GM19397 (cell line): Measurements from ENCODE around the gene PLEKHG4.
A peak's percentile ranks its signal among the peaks of the same experiment; 100 is the strongest.

Experiments used
- ATAC-seq: cut with Tn5 transposase; IDR thresholded peaks from one replicate; pipeline ENCODE4 v1.9.1; 2021; ENCODE audit warnings: mild to moderate bottlenecking, moderate library complexity; ENCODE audit not compliant: unreplicated experiment

The PLEKHG4 gene, protein sequence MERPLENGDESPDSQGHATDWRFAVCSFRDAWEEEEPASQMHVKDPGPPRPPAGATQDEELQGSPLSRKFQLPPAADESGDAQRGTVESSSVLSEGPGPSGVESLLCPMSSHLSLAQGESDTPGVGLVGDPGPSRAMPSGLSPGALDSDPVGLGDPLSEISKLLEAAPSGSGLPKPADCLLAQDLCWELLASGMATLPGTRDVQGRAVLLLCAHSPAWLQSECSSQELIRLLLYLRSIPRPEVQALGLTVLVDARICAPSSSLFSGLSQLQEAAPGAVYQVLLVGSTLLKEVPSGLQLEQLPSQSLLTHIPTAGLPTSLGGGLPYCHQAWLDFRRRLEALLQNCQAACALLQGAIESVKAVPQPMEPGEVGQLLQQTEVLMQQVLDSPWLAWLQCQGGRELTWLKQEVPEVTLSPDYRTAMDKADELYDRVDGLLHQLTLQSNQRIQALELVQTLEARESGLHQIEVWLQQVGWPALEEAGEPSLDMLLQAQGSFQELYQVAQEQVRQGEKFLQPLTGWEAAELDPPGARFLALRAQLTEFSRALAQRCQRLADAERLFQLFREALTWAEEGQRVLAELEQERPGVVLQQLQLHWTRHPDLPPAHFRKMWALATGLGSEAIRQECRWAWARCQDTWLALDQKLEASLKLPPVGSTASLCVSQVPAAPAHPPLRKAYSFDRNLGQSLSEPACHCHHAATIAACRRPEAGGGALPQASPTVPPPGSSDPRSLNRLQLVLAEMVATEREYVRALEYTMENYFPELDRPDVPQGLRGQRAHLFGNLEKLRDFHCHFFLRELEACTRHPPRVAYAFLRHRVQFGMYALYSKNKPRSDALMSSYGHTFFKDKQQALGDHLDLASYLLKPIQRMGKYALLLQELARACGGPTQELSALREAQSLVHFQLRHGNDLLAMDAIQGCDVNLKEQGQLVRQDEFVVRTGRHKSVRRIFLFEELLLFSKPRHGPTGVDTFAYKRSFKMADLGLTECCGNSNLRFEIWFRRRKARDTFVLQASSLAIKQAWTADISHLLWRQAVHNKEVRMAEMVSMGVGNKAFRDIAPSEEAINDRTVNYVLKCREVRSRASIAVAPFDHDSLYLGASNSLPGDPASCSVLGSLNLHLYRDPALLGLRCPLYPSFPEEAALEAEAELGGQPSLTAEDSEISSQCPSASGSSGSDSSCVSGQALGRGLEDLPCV

DNA sequence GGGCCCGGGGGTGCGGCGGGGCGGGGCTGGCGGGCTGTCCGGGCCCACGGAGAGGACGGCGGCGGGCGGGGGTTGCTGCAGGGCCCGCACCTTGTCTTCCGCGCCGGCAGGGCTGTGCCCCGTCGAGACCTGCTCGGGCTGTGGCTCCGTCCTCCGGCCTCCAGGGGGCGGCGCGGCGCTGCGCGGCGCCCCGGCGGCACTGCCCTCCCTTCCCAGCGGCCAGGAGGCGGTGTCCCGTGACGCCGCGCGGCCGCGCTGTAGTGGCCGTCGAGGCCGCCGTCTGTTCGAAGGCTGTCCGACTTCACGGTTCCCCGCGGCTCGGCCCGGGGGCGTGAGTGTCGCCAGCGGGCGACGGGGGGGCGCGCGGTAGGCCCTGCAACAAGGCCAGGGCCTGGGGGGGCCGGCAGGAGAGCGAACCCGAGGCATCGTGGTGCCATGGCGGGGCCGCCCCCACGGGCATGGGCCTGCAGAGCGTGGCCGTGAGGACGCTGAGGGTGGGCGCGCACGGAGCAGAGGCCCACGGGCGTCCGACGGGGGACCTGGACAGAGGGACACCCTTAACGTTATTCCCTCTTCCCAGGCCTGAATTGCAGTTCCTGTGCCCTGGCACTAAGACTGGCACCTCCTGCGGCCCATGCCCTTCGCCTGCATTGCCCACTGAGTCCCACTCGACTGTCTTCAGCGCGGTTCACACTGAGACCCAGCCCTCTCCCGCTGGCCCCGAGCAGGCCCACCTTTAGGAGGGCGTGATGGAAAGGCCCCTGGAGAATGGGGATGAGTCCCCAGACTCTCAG, at the start of gene PLEKHG4:
Gene PLEKHG4 (plus strand): TSS at position 237 of the 794 bp plus-strand sequence. CDS start 513 bp downstream, at position 750.
- peak; percentile 82 for ATAC-seq

DNA sequence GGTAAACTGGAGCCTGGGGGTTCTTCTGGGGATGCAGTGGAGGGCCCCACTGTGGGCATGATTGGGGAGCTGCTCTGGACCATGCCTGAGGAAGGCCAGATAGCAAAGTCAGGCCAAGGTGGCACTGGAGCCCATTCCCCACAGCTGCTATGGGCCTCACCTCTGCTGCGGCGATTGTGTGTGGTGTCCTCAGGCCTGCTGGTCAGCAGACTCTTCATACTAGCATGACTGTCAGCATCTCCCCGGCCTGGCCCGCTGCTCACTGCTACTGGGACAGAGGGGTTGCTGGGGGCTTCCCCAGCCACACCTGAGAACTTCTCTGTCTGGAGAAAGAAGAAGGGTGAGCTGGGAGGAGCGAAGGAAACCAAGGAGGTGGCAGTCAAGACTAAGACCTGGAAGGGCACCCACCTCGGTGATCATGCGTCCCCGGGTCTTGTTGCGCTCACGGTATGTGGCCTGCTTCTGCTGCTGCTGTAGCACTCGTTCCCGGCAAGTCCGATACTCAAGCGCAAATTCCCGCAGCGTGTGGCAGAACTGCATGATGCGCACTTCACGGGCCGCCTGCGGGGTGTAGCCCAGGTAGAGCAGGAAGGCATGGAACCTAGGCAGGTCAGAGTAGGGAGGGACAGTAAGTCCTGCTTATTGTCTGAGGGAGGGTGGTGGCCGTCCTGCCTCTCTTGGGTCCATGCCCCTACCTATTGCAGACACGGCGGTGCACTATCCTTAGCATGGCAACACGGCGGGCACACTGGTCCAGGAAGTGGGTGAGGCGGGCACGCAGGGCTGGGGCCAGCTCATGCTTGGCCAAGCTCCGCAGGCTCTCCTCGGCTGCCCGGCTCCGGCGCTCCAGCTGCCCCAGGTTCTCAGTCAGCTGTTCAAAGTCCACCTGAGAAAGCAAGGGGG, 49.2 kb upstream of the PLEKHG4 start:
- no peak for ATAC-seq

DNA sequence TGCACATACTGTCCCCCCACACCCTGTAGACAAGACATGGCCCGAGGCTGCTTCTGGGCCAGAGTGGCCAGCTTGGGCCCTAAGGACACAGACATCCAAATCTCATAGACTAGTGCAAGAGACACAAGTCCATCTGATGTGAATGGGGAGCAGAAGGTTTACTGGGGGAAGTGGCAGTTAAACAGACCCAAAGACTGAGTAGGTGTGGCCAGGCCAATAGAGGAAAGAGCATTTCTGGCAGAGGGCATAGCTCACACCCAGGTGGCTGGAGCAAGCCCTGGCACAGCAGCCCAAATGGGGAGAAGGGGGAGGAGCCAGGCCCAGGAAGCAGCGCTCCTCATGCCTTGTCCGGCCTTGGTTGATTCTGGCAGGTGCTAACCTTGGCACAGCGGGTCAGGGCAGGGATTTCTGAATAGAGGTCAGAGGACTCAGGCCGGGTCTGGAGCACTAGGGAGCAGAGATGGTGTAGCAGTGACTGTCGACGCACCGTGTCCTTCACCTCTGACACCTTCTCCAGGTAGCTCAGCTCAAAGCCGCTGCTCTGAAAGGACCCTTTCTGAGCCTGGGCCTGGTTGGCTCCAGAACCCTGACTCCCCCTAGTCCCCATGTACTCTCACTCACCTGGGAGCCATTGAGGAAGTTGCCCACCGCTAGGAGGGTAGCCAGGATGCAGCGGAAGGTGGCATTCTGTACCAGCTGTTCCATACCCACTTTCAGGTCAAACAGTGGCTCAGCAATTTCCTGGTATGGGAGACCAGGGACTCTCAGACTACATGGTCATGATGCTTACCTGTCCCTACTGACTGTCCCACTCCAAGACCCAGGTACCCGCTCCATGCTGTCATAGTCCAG, 48.3 kb upstream of the PLEKHG4 start:
- no peak for ATAC-seq

DNA sequence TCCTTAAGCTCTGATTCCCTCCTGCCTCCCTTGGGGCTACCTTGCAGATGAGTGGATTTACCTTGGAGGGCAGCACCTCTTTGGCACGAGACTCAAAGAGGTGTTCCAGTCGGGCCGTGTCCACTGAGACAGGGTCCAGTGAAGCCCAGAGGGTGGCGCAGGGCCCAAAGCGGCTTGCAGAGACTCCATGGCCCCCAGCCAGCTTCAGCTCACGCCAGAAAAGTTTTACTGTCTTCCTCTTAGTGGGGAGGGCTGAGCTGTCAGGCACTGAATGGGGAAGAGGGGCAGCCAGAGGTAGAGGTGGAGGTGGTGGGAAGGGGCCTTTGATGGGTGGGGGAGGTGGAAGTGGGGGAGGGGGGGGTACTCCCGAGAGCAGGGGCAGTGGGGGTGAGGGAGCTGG, 45.7 kb upstream of the PLEKHG4 start:
- no peak for ATAC-seq

DNA sequence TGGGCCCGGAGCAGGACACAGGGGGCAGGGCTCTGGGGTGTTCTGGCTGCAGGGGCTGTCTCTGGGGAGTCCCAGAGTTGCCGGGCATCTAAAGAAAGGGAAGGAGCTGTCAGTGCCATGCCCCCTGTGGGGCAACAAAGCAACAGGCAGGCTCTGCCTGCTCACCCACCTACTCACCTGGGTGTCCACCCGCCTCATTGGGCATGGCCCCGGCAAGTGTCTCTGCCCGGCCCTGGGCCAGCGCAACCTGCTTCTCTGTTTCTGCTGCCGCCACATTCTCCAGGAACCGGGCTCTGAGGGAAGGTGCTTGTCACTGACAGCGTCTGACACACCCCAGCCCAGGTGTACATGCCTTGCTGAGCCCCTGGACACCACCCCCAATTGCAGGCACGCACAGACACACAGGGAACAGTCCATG, 45.1 kb upstream of the PLEKHG4 start:
- no peak for ATAC-seq

DNA sequence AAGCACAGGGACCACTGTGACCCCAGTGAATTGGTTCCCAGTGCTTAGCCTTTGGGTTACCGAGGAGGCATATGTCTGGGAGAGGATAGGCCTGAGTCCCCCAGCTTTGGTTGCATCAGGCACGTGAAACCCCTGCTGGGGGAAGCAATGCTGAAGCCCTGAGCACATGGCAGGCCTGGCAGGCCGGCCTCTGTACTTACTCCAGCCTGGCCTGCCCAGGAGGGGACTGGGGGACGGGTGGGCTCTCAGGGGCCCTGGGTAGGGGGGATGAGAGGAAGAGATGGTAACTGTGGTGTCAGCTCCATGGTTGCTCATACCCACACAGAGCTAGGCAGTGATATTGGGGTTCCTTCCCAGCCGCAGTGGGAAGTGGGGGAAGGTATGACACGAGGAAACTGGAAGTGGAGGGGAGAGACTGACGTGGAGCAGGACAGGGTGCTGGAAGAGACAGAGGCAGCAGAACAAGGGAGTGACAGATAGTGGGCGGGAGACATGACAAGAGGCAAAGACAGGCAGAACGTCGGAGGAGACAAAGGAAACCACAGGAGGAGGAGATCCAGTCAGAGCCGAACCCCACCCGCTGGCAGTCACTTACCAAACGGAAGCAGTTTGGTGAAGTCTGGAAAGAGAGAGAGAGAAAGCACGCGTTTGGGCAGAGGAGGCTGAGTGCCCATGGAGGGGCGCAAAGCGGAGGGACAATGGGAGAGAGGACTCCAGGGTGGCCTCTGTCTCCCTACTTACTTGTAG, 43.3 kb upstream of the PLEKHG4 start:
- no peak for ATAC-seq

DNA sequence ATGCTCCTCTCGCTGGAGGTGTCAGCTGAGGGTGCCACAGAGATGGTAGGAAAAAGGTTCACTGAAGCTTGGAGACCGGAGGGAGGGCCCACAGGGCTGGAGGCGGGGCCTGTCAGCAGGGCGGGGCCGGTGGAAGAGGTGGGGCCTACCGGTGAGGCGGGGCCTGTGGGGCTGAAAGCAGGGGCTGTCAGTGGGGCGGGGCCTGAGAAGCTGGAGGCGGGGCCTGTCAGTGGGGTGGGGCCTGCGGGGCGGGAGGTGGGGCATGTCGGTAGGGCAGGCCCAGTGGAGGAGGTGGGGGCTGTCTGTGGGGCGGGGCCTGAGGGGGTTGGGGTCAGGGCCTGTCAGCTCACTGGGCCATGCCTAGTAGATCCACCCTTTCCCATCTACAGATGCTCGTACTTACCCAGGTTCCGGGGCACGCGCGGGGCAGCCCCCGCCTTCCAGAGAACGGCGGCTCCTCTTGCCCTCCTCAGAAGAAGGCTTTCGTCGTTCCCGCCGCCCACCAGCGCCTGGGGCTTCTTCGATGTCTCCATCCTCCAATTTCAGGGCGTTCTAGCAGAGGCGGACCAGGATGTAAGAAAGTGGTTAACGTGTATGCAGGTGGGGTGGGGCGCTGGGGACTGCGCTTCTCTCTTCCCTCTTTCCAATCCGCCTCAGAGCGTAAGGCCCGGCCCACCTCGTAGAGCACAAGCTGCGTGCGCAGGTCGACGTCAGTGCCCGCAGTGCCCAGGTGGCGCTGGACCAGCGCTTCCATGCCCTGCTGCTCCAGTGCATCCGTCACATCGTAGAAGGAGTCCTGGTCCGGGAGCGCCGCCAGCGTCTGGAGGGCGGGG, 42.6 kb upstream of the PLEKHG4 start:
- ATAC-seq = no peak

DNA sequence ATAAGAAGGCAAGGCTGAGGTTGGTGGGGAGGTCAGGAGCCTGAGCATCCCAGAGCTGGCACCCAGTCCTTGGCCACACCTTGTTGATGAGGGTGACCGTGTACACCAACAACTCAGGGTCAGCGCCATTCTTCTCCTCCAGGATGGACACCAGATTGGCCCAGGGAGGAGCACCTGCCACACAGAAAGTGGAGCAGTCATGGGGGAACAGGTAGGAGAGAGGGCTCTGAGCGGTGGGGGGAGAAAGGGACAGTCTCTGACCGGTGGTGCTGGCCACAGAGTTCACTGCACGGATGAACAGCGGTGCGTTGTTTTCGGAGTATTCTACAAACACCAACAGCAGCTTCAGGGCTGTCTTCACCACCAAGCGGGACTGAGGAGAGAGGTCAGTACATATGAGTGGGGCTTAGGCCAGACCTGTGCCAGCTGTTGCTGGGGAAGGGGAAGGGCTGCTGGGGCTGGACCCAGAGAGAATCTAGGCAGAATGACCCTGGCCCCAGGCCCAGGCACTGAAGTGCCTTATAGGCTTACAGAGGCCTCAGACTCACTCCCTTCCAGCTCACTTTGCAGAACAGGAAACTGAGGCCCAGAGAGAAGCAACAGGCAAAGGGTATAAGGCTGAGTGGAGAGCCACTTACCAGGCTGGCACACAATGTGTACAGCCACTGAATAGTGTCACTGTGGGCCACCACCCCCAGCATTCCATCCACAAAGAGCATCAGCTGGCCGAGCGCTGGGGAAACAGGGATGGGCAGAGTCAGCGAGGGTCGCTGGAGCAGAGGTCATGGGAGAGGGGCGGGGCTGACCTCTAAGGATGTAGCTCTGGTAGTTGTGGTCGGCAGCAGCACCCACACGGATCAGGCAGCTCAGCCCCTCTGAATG, 41.7 kb upstream of the PLEKHG4 start:
- no peak for ATAC-seq

DNA sequence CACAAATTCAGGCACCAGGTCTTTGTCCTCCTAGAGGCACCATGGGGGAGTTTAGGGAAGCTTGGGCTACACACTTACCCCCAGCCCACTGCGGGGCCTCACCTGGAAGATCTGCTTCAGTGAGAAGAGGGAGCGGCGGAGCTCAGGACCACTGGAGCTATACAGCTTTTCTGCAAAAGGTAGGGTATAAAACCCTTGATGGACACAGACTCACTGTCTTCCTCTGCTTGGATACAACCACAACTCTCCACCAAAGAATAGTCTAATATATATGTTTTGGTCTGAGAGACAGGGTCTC, 41.1 kb upstream of the PLEKHG4 start:
- ATAC-seq = no peak

DNA sequence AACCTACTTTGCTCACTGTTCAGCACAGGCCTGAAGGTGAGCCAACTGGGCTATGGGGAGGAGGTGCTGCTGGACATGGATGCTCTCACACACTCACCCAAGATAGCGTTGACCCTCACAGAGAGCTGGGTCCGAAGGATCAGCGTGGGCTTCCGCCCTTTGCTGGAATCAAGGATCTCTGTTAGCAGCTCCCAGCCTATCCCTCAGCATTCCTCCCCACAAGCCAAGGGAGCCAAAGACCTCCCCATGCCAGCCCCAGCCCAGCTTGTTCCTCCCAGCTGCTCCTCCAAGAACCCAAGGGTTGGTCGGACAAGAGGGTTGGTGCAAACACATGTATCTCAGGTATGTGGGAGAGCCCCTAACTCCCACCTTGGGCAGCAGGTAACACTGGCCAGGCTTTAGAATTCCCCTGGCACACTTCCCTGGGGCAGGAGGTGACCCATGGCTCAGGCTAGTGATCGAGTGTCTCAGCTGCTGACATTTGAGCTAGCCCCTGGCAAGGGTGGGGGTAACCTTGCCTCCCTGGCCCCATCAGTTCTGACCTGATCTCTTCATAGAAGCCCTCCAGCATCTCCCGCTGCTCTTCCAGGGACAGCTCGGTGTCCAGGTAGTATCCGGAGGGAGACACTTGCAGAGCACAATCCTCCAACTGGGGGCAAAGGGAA, 40.4 kb upstream of the PLEKHG4 start:
- ATAC-seq = no peak

DNA sequence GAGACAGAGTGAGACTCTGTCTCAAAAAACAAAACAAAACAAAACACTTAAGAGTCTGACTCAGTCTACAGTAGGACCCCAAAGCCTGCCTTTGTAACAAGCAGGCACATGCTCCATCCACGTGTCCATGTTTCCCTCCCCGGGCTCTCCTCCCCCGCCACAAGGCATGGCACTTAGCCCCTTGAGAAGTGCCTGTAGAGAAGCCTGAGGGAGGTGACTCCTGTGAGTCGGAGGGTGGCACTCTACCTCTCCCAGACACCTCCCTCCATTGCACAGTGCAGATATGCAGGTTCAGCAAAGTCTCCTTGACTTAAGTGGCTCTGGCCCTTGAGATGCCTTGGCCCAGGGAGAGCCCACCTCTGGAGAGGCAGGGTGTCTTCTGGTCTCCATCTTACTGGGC, 38.8 kb upstream of the PLEKHG4 start:
- no peak for ATAC-seq

DNA sequence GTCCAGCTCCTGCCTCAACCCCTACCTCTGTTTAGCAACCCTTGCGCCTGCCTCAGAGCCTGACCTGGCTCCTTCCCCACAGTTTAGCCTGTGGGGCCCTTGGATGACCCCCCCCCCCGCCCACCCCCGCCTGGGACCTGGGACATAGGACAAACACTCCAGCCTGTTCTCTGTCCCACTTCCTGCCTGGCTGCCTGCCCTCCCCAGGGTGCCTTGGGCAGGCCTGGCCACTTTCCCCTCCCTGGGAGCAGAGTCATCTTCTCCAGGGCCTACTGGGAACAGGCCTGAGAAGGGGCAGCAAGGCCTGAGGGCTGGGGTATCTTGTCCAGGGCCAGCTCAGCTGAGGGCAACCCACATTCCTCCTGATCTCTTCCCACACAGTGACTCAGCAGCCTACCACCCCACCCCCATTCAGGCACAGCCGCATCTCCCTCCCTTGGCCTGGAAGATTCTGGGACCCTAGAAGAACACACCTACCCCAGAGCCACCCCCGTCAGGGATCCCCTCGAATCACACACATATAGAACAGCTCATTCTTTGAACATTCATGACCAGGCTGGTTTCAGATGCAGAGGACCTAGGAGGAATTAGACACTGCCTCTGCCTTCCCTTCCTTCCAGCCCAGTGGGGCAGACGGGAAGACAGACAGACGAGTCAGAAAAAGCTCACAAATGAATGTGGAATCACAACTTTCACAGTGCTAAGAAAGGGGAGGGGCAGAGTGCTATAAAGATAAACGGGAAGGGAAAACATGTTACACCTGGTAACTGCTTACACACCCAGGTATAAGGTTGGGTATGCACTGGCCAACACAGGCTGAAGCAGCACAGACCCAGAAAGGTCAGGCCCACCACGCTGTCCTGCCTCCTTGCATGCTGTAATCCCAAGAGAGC, 38.1 kb upstream of the PLEKHG4 start:
- ATAC-seq = no peak

DNA sequence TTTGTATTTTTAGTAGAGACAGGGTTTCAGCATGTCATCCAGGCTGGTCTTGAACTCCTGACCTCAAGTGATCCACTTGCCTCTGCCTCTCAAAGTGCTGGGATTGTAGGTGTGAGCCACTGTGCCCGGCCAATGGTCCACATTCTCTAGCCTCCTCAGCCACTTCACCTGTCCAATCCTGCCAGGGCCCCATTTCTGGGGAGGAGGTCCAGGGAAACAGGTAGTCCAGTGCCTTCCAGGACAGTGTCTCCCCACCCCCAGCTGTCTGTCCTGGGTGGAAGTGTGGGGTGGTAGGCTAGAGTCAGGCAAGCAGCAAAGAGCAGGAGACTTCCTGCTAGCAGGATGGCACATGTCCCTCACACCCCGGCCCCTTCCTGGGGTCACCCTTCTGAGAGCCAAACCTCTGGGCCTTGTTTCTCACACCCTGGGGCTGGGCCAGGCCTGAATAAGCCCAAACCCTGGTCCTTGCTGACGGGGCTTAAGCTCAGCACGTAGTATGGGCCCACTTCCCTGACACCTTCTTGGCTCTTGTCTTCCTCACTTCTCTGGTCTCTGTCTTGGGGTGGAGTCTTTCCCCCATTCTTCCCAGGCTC, 37.1 kb upstream of the PLEKHG4 start:
- no peak for ATAC-seq

DNA sequence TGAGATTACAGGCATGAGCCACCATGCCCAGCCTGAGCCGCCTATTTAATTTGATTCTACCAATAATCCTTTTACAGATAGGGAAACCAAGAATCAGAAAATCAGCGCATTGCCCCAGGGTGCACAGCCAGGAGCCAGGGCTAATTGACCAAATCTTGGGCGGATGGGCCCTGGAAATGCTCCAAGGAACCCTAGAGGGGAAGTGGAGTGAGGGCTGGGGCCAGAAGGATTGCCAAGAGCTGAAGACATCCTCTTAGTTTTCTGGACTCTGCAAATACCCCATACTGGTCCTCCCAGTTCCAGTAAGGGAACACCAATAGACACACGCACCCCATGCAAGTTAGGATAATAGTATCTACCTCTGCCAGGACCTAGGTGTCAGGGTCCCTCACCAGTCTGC, 35.9 kb upstream of the PLEKHG4 start:
- no peak for ATAC-seq
